Right lobe of liver (tissue), 6 donors: ENCODE measurements around the gene SVIL. TPM values are rescaled to one million over a fixed set of nuclear protein-coding genes. Genes with fewer than 3 reads are reported as not detected.

ENCODE experiments used
- ATAC-seq, 4 donors: fragments of 200-7000 bp; cut with Tn5 transposase; one replicate each; pipeline ENCODE4 v1.9.1; 2020; ENCODE audit warnings: mild to moderate bottlenecking in 4 of 4, moderate library complexity in 4 of 4
- DNase-seq, 3 donors: peaks; one replicate each; pipeline ENCODE4 v3.0.0-alpha.2; 2020
- H3K27ac ChIP-seq, 3 donors: fragments of 200-600 bp; one replicate each; pipeline ENCODE4 v1.8.0; 2022
- H3K27me3 ChIP-seq, 2 donors: fragments of 200-600 bp; one replicate each; pipeline ENCODE4 v1.8.0; 2022
- H3K36me3 ChIP-seq, 4 donors: fragments of 200-600 bp; sonication (generic) in 1 of 4; one replicate each; pipeline versions ENCODE4 v1.5.1 to v1.8.0; 2017 to 2022; ENCODE audit warnings: control low read depth in 1 of 4
- H3K4me1 ChIP-seq, 4 donors: fragments of 200-600 bp; sonication (generic) in 1 of 4; one replicate each; pipeline versions ENCODE4 v1.5.1 to v1.8.0; 2017 to 2022; ENCODE audit warnings: control low read depth in 1 of 4
- H3K4me3 ChIP-seq, 3 donors: fragments of 200-600 bp; one replicate each; pipeline ENCODE4 v1.8.0; 2022
- H3K9me3 ChIP-seq, 4 donors: fragments of 200-600 bp; sonication (generic) in 1 of 4; one replicate each; pipeline versions ENCODE4 v1.5.1 to v1.8.0; 2017 to 2022; ENCODE audit warnings: control low read depth in 1 of 4
- POLR2A ChIP-seq: fragments of 450-650 bp; IDR thresholded peaks from one replicate; pipeline ENCODE4 v1.6.1; 2017; ENCODE audit warnings: antibody characterized with exemption, mild to moderate bottlenecking
- WGBS: methylation state at CpG from one replicate; pipeline ENCODE4 v1.1.6; 2018; ENCODE audit warnings: low coverage, low lambda C conversion rate; ENCODE audit not compliant: insufficient coverage; ENCODE audit errors: missing lambda C conversion rate; 5-methylcytosine and 5-hydroxymethylcytosine counted together
- intact Hi-C, 2 donors: fragments of 100-400 bp; cut with DNase I; formaldehyde crosslinking; loops; one replicate each; pipeline versions ENCODE4 v1.11.2 to v1.14.1; 2022
- long read RNA-seq: library from polyadenylated mRNA; unstranded; transcript quantifications from one replicate; pipeline ENCODE4 v2.0.0, GENCODE V29; 2019
- total RNA-seq, 6 experiments: library from RNA; depleted of rRNA in 2 of 6; stranded (reverse); fragments of >200 nt in 2 of 6; fragmentation: NEBNext Ultra II Directional in 3 of 6; extraction: Animal tissue kit (Norgen Biotek cat#: 25700) in 3 of 6; gene quantifications; one replicate each; pipeline versions ENCODE4 v1.1.0 to v1.2.4, GENCODE V29; 2016 to 2023
- TF ChIP-seq, protein P1 (sequence below), 4 donors: fragments of 200-600 bp in 3 of 4; fragments of 450-650 bp in 1 of 4; IDR thresholded peaks; one replicate each; pipeline versions ENCODE4 v1.5.1 to v1.8.0; 2016 to 2022; ENCODE audit warnings: antibody characterized with exemption in 4 of 4, mild to moderate bottlenecking in 2 of 4
- donor health status: DM: no; HTN: yes; CAD: no.
- donor health status: DM: no; HTN: no; CAD: no.
- donor health status: DM: no; HTN: no; CAD: no.
- donor health status: DM: no; HTN: yes; CAD: no.
- donor health status: DM: no; HTN: yes; CAD: no.

The SVIL gene, protein sequence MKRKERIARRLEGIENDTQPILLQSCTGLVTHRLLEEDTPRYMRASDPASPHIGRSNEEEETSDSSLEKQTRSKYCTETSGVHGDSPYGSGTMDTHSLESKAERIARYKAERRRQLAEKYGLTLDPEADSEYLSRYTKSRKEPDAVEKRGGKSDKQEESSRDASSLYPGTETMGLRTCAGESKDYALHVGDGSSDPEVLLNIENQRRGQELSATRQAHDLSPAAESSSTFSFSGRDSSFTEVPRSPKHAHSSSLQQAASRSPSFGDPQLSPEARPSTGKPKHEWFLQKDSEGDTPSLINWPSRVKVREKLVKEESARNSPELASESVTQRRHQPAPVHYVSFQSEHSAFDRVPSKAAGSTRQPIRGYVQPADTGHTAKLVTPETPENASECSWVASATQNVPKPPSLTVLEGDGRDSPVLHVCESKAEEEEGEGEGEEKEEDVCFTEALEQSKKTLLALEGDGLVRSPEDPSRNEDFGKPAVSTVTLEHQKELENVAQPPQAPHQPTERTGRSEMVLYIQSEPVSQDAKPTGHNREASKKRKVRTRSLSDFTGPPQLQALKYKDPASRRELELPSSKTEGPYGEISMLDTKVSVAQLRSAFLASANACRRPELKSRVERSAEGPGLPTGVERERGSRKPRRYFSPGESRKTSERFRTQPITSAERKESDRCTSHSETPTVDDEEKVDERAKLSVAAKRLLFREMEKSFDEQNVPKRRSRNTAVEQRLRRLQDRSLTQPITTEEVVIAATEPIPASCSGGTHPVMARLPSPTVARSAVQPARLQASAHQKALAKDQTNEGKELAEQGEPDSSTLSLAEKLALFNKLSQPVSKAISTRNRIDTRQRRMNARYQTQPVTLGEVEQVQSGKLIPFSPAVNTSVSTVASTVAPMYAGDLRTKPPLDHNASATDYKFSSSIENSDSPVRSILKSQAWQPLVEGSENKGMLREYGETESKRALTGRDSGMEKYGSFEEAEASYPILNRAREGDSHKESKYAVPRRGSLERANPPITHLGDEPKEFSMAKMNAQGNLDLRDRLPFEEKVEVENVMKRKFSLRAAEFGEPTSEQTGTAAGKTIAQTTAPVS (N-terminal part only)
- 10 to 100 TPM; 12.3 to 15.1 (median 13.6) TPM for total RNA-seq
- long read RNA-seq, partial matches to known transcripts: 0 of 1 reads
- long read RNA-seq, other reads (novel, unspliced or antisense): 1 of 1 reads

DNA sequence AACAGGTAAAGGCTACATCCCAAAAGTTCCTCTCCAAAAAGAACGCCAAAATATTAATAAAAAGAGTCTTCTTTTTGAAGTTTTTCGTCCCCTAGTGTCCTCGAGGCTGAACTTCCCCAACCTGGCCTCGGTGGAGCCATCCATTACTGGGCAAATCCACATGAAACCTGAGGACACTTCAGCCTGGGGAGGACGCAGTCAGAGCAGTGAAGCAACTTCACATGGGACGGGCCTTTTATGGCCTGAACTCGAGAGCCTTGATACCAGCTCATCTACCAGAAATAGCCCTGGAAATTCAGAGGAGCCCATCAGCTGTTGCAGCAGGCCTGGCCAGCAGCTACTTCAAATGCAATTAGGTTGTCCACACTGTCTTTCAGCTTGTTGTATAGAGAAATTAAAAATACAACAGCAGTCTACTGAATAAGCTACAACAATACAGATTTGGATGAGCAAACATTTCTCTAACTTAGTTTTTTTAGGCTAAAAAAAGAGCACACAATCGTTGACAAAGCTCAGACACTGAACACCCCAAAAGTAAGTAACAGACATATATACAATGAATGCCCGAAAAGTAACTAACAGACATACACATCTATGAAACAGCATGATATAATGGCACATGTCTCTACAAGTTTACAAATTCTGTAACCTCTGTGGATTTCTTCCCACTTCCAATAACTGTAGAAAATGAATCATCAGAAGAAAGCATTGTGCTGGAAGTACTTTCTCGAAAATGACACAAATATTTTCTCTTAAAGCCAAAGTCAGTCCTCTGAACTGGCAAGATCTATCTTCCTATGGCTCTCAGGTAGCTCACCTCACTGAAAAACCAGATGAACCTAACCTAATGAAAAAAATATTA is at the start of gene SVIL:
TSS of gene SVIL (minus strand) at position 208 of the 862 bp plus-strand sequence. CDS start 79,913 bp downstream, outside the sequence.
- Histone ChIP-seq H3K27me3 (no peaks in the 10 kb centered on the region), H3K9me3 (no peaks in the 10 kb centered on the region), H3K4me1 (no peaks in the 10 kb centered on the region), H3K4me3 (no peak within 1 kb of the TSS), H3K36me3 (no peaks in the 10 kb centered on the region), H3K27ac (peak within 1 kb of the TSS in 2 of 3 donors; percentile 9 to 13)
- intact Hi-C loops: no loop called here
- ATAC-seq: peak in 2 of 4 donors; percentile 26 to 41
- TF ChIP-seq, protein P1, sequence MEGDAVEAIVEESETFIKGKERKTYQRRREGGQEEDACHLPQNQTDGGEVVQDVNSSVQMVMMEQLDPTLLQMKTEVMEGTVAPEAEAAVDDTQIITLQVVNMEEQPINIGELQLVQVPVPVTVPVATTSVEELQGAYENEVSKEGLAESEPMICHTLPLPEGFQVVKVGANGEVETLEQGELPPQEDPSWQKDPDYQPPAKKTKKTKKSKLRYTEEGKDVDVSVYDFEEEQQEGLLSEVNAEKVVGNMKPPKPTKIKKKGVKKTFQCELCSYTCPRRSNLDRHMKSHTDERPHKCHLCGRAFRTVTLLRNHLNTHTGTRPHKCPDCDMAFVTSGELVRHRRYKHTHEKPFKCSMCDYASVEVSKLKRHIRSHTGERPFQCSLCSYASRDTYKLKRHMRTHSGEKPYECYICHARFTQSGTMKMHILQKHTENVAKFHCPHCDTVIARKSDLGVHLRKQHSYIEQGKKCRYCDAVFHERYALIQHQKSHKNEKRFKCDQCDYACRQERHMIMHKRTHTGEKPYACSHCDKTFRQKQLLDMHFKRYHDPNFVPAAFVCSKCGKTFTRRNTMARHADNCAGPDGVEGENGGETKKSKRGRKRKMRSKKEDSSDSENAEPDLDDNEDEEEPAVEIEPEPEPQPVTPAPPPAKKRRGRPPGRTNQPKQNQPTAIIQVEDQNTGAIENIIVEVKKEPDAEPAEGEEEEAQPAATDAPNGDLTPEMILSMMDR (IDR thresholded peaks at IDR 0.05): no peak
- TF ChIP-seq POLR2A: no peak
- WGBS: 80% methylated on average over 8 of the region's 10 CpGs
- peak in 1 of 3 donors; percentile 21 for DNase-seq

DNA sequence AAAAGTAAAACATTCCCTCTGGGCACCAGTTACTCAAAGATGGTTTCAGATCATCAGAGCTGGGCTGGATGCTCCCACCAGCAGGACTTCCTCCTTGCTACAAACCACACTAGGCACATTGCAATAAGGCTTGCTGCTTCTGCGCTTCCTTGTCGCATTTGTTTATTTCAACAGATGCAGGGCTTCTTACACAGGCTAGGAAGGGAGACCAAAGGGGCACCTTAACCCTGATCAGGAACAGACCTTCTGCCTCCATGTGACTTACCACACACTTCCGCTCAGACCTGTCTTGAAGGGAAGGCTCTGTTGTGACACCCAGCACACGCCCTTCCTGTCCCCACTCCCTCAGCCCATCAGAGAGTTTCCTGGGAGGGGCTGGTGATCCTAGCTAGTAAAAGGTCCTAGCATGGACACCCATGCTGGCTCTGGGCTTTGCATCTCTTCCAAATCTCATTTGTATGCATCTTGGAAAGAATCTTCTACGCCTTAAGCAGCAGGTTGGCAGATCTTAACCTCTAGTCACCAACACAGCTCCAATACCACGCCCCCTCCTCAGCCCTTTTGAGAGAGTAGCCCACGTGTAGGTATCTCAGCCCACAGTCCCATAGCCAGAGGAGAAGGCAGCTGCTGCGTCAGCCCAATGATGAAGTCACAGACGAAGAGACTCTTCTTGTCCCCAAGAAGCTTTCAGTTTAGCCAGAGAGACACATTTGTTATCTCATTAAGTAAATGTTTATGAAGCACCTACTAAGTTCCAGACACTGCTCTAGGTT is 47.1 kb upstream of the SVIL start:
- 72% methylated on average over 8 of the region's 9 CpGs for WGBS

GRCh38 chr10:29680091-29680490 is 45.3 kb upstream of the SVIL start:
- H3K9me3 ChIP-seq: no peaks in the 10 kb centered on the region
- no peaks in the 10 kb centered on the region for H3K4me1 ChIP-seq
- TF ChIP-seq, protein P1 (IDR thresholded peaks at IDR 0.05): no peak
- intact Hi-C loops: no loop called here
- no peak overlapping the region for H3K27ac ChIP-seq
- ATAC-seq (no peak), DNase-seq (no peak)
- 78% methylated on average over 5 of the region's 6 CpGs for WGBS
- peaks cover 0 to 2% (median 0%) of the 10 kb centered on the region in 4 donors for H3K36me3 ChIP-seq
- H3K27me3 ChIP-seq: no peaks in the 10 kb centered on the region
- no peak overlapping the region for H3K4me3 ChIP-seq

More for the DNA sequence above, 47.1 kb upstream of the SVIL start:
- Histone ChIP-seq H3K9me3 (no peaks in the 10 kb centered on the region), H3K27me3 (no peaks in the 10 kb centered on the region), H3K27ac (no peak overlapping the region), H3K4me1 (no peaks in the 10 kb centered on the region), H3K36me3 (peaks cover 0 to 3% (median 0%) of the 10 kb centered on the region in 4 donors), H3K4me3 (no peak overlapping the region)
- peak; percentile 58 to 78 (median 74) for ATAC-seq
- DNase-seq: peak in 1 of 3 donors; percentile 58
- intact Hi-C loops: no loop called here
- no peak for TF ChIP-seq POLR2A
- TF ChIP-seq, protein P1 (IDR thresholded peaks at IDR 0.05): no peak
